ENCODE measurements around the gene PNPLA6.
A peak's percentile ranks its signal among the peaks of the same experiment; 100 is the strongest.

DNA sequence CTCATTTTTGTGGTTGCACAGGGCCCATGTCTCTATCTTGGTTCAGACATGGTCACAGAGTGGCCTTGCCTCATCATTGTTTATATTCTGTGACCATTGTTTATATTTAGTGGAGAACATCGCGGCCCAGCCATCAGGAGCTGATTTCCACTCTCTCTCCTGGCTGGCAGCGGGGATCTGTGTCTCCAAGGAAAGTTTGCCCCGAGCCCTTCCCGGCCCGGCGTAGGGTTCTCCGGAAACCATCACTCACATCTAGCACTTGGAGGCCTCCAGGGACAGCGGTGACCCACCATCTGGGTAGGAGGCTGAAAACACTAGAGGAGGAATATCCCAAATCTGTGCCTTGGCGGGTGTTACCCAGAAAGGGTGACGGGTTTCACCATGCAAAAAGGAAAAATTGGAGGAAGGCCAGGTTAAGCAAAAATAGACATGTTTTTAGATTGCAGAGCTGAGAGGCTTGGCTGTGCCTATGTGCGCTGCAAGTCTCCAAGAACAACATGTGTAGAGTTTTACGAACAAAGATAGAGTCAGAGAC lies 20.3 kb upstream of the PNPLA6 start:
- TF ChIP-seq, protein P1, sequence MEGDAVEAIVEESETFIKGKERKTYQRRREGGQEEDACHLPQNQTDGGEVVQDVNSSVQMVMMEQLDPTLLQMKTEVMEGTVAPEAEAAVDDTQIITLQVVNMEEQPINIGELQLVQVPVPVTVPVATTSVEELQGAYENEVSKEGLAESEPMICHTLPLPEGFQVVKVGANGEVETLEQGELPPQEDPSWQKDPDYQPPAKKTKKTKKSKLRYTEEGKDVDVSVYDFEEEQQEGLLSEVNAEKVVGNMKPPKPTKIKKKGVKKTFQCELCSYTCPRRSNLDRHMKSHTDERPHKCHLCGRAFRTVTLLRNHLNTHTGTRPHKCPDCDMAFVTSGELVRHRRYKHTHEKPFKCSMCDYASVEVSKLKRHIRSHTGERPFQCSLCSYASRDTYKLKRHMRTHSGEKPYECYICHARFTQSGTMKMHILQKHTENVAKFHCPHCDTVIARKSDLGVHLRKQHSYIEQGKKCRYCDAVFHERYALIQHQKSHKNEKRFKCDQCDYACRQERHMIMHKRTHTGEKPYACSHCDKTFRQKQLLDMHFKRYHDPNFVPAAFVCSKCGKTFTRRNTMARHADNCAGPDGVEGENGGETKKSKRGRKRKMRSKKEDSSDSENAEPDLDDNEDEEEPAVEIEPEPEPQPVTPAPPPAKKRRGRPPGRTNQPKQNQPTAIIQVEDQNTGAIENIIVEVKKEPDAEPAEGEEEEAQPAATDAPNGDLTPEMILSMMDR (IDR thresholded peaks at IDR 0.05), result no peak
- TF ChIP-seq POLR2AphosphoS5 (IDR thresholded peaks at IDR 0.05), result peak; percentile 50
